LoVo (cell line): Measurements from ENCODE around the gene PHTF1.
"Not testable (repeated sequence)": the region's sequence is repeated elsewhere in the genome, so short reads cannot be mapped to it uniquely, and the experiment has no call there.

Experiments
- DNase-seq: peaks from one replicate; pipeline ENCODE4 v3.0.0-alpha.2; 2016; ENCODE audit warnings: low spot score

PHTF1 gene

DNA sequence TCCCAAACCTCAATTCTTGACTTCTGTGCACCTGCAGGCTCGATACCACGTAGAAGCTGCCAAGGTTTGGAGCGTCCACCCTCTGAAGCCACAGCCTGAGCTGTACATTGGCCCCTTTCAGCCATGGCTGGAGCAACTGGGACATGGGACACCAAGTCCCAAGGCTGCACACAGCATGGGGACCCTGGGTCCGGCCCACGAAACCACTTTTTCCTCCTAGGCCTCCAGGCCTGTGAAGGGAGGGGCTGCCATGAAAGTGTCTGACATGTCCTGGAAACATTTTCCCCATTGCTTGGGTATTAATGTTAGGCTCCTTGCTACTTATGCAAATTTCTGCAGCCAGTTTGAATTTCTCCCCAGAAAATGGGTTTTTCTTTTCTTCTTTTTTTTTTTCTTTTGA, 40.7 kb downstream of the PHTF1 start:
- DNase-seq, result not testable (repeated sequence)

DNA sequence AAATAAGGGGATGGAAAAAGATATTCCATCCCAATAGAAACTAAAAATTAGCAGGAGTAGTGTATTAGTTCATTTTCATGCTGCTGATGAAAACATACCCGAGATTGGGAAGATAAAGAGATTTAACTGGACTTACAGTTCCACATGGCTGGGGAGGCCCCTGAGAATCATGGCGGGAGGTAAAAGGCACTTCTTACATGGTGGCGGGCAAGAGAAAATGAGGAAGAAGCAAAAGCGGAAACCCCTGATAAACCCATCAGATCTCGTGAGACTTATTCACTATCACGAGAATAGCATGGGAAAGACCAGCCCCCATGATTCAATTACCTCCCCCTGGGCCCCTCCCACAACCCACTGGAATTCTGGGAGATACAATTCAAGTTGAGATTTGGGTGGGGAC, 41.8 kb downstream of the PHTF1 start:
- DNase-seq, result not testable (repeated sequence)

DNA sequence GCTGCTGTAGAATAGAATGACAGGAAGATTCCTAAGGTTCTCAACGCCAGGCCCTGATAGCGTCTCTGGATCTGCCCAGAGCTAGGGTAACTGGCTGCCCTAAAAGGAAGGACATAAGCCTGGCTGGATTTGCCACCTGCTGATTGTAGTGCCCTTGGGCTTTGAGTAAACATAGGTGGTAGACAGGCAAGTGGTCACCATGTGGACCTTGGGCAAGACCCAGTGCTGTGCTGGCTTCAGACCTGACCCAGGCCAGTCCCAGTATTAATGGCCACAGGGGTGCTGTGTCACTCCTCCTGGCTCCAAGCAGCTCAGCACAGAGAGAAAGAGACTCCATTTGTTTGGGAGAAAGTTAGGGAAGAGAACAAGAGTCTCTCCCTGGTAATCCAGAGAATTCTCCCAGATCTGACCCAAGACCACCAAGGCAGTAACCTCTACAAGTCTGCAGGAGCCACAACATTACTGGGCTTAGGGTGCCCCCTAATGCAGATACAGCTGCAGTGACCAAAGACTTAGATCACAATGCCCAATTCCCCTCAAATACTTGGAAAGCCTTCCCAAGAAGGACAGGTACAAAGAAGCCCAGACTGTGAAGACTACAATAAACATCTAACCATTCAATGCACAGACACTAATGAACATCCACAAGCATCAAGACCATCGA, 44.5 kb downstream of the PHTF1 start:
- DNase-seq, result no peak

DNA sequence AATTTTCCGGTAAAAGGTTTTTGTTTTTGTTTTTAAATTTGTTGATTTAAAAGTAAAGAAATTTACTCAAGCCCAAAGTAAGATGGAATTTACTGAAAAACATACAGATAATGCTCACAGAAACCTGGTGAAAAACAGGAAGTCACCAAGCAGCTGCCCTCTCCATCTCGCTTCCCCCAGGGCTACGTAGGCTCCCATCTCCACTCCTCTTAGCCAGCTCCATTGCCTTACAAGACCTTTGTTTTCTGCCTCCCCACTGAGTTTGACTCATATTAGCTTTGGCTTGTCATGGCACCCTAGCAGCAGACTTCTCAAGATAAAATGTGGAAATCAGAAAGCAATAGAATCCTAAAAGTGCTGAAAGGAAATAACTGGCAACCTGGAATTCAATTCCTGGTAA, 57.9 kb downstream of the PHTF1 start:
- DNase-seq, result no peak

DNA sequence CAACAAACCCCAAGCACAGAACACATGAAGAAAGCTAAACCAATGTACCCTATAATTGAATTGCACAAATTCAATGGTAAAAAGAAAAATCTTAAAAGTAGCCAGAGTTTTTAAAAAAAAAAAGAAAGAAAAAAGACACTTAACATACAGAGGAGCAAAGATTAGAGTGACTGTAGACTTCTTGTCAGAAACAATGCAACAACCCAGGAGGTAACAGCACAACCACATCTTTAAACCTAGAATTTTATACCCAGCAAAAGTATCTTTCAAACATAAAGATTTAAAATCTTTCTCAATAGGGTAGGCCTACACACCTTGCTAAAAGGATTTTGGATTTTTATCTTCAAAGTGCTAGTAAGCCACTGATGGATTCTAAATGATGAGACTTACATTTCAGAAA, 64.4 kb downstream of the PHTF1 start:
- no peak for DNase-seq

DNA sequence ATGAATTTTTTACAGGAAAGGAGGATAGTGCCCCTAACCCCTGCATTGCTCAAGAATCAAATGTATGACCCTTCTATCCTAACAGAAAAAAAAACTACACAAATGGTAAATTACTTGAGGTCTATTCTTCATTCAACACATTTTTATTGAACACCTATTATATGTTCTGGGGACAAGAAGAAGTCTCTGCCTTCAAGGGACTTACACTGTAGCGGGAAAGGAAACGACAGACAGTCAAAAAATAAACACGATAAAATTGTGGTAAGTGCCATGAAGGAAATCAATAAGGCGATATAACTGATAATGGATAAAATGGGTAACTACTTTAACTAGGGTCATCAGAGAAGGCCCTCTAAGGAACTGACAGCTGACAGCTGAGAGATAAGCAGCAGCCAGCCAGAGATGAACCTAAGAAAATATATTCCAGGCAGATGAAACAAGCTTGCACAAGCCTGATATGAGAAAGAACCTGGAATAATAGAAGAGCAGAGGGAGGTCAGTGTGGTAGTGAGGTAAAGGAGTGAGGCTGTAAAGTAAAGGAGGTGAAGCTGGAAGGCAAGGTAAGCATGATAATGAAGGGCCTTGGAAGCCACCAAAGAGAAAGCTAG, 66.4 kb downstream of the PHTF1 start:
- no peak for DNase-seq

DNA sequence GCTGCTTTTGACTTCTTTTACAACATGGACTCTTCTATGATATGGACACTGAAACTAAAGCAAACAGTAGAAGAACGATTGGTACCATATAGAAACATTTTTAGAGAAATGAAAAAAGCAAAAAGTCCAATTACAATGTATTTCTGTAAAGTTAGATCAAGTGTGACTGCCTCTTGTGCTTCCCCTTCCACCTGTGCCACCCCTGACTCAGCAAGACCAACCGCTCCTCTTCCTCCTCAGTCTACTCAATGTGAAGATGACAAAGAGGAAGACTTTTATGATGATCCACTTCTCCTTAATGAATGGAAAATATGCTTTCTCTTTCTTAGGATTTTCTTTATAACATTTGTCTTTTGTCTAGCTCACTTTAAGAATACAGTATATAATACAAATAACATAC, 66.9 kb downstream of the PHTF1 start:
- no peak for DNase-seq

DNA sequence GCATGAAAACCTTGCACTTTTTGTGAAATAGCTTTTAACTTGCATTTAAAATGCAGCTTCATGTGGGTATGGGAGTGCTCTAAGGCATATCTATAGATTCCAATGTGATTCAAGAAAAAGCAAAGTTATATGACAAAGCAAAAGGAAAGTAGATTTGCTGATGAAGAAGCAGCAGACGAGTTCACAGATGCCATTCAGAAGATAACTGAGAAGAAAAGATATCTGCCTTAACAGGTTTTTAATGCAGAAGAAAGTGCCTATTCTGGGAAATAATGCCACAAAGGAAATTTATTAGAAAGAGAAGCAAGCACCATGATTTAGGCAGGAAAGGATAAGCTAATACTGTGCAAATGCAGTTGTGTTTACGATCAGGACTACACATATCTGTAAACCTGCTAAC, 68.1 kb downstream of the PHTF1 start:
- DNase-seq, result no peak

DNA sequence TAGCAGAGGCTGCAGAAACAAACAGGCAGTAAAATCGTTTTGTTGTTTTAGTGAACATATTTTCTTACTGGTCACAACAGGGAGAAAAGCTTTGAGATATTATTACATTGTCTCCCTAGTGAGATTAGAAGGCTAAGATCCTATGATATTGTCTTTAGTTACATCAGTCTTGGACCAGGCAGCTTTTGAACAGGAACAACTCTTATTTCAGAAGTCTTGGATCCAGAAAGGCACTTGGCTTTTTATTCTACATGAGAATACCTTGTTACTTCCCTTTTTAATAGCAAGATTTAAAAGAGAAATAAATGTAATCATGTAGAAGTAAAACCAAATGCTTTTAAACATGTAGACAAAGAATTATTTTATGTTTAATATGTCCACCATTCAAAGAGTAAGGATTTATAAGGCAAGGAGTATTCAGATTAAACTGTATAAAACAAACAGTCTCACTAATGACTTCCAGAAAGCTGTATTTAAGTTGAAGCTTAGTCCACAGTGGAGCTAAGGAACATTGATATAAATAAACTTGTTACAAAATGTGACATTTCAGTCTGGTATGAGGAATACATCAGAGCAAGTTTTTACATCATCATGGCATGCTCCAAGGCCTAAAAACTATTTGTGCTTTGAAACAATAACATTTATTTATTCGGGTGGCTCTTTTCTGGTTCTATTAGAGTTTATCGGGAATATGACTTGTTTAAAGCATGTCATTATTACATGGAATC, 72.2 kb downstream of the PHTF1 start:
- no peak for DNase-seq

DNA sequence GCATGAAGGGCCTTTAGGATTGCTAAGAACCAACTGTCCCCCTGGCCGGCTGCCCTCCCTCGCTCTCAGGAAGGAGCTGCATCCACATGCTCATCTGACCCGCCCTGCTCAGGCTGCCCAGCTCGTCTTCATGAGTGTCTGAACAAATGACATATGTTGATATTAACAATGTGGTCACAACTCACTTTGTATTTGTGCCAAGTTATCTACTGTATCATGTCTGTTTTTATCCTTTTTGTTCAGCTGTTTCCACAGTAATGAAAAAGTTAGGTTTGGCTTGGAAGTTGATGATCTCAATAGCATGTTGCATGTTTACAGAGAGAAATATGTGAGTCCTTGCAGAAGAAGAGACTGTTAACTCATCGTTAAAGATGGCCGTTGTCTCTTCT, 75.1 kb downstream of the PHTF1 start:
- no peak for DNase-seq

DNA sequence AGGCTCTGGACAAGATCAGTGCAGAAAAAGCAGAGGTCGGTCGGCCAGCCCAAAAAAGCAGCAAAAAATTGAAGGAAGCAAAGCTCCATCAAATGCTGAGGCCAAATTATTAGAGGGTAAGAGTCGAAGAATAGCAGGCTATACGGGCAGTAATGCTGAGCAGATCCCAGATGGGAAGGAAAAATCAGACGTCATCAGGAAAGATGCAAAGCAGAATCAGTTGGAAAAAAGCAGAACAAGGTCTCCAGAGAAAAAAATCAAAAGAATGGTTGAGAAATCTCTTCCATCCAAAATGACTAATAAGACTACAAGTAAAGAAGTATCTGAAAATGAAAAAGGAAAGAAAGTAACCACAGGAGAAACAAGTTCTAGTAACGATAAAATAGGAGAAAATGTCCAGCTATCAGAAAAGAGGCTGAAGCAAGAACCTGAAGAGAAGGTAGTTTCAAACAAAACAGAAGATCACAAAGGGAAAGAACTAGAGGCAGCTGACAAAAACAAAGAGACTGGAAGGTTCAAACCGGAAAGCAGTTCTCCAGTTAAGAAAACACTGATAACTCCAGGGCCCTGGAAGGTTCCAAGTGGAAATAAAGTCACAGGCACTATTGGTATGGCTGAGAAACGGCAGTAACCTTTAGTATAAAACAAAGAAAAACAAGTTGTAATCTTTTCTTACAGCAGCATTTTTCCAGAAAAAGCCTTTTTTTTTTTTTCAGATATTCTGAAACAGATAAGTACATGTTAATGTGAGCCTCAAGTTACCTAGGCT, 75.7 kb downstream of the PHTF1 start:
- DNase-seq, result no peak

DNA sequence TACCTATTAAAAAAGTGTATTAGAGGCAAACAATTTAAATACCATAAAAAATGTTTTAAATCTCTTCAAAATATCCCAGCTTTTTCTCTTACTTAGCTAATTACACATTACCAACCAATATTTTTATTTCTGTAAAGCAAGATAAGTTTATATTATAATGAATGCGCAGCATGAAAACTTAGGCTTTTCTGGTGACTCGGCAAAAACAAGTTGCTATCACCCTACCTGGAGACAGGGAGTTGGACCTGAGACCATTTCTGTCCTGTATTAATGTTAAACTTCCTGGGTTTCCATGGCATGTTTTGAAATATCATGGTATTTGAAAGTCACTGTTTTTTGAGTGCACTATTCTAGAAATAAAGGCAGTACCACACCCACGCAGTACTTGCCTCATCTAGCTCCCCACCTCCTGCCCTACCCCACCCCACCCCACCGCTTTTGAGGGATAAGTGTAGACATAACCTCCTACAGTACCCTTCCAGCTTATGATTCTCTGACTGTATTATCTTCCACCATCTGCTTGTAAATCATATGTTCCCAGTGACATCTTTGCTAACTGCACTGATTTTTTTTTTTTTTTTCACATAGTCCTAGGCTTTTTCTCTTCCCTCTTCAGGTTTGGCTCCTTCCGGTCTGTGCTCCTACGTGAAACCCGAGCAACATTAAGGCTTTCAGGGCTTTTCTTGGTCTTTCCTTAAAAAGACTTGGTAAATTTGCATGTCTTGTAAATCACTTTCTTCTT, 77.5 kb downstream of the PHTF1 start:
- no peak for DNase-seq

DNA sequence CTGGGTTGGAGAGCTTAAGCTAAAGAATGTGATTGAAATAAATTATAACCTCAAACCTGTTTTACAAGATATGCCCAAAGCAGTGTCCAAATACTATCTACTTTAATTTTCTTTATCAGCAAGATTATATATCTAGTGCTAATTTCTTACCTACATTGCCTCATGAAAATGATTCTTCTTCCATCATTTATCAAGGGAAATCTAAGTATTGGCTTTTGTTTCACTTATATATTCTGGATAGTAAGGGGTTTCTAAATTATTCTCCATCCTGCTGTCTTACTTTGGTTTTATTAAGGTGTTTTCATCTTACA, 81.2 kb downstream of the PHTF1 start:
- DNase-seq, result no peak

DNA sequence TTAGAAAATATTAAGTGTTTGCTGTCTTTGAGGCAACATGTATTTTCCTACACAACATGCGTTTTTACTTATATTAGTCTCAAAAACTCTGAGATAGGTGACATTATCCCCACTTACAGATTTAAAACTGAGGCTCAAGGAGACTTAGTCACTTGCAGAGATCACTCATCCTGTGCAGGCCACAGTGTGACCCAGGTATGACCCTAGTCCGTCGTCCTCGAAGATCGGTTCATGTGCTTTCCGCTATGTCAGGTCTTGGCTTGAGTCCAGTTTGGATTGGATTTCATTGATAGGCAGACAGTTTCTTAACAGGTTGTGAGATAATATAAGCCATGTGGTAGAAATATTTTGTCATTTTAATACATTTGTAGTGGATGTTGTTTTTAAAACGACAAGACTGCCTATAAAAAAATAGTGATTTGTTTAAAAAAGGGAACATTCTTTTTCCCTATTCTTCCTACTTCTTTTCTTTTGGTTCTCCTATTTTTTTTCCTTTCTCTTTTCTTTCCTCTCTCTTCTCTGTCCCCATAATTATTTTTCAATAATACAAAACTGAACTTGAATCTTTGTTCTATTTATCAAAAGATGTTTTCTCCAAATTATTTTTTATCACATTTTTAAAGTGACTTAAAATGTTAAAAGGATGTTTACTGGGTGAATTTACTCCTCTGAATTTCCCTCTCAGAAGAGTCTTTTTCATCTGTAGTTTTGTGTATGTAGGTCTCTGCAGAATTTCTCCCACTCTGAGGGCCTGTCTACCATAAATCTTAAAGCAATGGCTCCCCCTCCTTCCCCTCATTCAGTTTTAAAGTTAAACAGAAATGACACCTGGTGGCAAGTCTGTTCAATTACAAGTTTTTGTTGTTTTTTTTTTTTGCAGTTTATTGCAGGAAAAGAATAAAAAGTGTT, 81.8 kb downstream of the PHTF1 start:
- DNase-seq, result peak; percentile 45

DNA sequence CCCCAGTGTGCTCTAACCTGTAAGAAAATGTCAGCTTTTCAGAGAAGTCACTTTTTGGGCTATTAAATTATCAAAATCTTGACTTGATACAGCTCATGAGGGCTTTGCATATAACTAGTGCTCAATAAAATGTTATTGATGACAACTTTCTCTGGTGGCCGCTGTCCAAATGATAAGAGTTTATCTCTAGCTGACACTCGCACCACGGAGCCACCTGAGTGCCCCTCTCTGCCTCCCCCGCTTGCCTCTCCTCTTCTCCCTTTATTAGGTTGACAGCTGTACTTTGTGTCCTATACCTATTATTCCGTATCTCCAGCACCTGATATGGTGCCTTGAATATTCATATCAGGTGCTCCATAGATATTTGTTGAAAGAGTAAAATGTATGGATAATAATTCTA, 82.8 kb downstream of the PHTF1 start:
- no peak for DNase-seq

DNA sequence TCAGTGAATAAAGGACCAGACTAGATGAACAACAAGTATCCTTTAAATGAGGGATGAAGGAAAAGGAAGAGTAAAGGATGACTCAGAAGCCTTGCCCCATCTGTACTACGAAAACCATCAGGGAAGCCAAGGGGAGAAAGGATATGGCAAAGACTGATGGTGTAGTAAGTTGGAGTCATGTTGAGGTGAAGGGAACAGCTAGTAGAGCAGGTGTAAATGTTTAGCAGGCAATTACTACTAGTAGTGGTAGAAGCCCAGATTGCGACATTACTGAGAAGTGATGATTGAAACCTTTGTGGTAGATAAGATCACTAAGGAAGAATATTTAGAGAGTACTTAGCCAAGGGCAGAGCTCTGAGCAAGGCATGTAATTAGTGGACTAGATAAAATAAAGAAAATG, 84.0 kb downstream of the PHTF1 start:
- no peak for DNase-seq

DNA sequence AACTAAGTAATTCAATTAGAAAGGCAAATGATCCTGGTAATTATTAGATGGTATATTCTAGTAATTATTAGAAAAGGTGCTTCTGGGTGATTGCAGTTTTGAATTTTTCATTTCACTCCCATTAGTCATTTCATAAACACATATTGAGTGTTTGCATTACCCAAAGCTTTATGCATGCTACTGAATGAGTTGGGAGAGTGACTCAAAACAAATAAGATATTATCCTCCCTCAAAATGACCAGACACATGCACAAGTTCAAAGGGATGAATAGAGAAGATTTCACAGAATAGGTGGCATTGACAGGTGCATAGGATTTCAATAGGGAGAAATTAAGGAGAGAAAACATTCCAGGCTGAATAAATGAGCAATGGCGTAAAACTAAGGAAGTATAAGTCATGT, 84.7 kb downstream of the PHTF1 start:
- DNase-seq, result no peak

DNA sequence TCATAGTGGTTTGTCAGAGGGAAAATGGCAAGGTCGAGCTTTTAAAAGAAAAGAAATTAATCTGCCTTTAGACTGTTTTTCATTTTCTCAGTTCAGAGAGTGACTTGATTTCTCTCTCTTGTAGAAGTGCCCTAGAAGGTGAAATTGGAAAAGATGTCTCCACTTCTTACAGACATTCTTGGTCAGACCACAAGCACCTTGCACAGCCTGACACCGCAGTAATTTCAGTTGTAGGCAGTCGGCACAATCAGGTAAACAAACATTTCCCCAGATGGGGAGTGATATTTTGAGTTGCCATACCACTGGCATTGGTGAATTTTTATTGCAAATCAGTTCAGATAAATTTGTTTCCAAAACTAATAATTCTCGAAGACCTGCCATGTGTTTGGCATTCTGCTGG, 86.8 kb downstream of the PHTF1 start:
- DNase-seq, result no peak

DNA sequence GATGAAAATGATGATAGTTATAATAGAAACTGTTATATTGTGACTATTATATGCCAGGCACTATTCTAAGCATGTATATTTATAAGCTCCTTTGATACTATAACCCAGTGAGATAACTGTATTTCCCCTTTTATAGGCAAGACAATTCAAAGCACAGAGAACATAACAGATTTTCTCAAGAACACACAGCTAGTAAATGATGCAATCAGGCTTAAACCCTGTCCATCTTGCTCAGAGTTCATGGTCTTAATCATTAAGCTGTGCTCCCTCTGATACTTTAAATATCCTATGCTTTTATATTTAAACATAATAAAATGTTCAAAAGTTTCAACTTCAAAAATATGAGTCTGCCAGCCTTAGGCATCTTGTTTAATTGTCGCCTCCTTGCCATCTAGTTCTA, 88.6 kb downstream of the PHTF1 start:
- DNase-seq, result no peak

DNA sequence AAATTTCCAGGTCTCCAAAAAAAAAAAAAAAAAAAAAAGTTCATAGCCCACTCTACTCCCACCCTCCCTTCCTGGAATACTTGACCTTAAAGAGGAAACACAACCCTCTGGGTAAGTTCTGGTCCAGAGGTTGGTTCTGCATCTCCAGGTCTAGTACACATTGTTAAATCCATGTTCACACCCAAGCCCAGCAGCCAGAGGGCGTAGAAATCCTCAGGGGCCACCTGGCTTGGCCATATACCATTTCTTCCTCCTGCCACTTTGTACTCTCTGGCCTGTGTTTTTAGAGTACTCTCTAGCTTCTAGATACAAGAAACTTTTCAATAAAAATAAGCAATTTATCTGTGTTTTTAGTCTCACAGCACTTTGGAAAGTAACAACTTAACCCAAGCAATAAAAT, 89.3 kb downstream of the PHTF1 start:
- no peak for DNase-seq

DNA sequence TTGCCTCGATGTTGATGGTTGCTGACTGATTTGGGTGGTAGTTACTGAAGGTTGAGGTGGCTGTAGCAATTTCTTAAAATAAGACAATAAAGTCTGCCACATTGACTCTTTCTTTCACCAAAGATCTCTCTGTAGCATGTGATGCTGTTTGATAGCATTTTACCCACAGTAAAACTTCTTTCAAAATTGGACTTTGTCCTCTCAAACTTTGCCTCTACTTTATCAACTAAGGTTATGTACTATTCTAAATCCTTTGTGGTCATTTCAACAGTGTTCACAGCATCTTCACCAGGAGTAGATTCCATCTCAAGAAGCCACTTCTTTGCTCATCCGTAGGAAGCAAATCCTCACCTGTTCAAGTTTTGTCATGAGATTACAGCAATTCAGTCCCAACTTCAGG, 93.2 kb downstream of the PHTF1 start:
- DNase-seq, result no peak
